ENCODE measurements around the gene TXNDC11. TPM values are rescaled to one million over a fixed set of nuclear protein-coding genes. Genes with fewer than 3 reads are reported as not detected.

TXNDC11 gene
- total RNA-seq, 1 experiment from 2014 or later, result 11.1 TPM

DNA sequence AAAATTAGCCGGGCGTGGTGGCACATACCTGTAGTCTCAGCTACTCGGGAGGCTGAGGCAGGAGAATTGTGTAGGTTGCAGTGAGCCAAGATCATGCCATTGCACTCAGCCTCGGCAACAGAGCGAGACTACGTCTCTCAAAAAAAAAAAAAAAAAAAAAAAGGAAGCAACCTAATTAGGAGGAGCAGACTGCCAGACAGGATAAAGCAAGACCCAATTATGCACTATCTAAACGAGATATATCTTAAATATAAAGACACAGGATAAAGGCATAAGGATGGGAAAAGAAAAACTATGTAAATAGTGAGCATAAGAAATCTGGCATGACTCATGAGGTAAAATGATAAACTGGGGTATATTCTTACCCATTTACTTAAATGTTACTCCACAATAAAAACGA lies 4.9 kb downstream of the TXNDC11 start:
- no peak overlapping the region for H3K4me3 Mint-ChIP-seq
- no peak for ATAC-seq
- TF ChIP-seq, protein P1, sequence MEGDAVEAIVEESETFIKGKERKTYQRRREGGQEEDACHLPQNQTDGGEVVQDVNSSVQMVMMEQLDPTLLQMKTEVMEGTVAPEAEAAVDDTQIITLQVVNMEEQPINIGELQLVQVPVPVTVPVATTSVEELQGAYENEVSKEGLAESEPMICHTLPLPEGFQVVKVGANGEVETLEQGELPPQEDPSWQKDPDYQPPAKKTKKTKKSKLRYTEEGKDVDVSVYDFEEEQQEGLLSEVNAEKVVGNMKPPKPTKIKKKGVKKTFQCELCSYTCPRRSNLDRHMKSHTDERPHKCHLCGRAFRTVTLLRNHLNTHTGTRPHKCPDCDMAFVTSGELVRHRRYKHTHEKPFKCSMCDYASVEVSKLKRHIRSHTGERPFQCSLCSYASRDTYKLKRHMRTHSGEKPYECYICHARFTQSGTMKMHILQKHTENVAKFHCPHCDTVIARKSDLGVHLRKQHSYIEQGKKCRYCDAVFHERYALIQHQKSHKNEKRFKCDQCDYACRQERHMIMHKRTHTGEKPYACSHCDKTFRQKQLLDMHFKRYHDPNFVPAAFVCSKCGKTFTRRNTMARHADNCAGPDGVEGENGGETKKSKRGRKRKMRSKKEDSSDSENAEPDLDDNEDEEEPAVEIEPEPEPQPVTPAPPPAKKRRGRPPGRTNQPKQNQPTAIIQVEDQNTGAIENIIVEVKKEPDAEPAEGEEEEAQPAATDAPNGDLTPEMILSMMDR (IDR thresholded peaks at IDR 0.05), result no peak
- TF ChIP-seq GRHL2 (CRISPR knock-in tag; IDR thresholded peaks at IDR 0.05; ENCODE audit: insufficient replicate concordance, severe bottlenecking) (no peak), OVOL2 (CRISPR knock-in tag; IDR thresholded peaks at IDR 0.05; ENCODE audit: borderline replicate concordance) (no peak), AFF4 (CRISPR knock-in tag; IDR thresholded peaks at IDR 0.05; ENCODE audit: borderline replicate concordance) (no peak), RELA (CRISPR knock-in tag; IDR thresholded peaks at IDR 0.05; ENCODE audit: borderline replicate concordance) (no peak), SMAD3 (CRISPR knock-in tag; IDR thresholded peaks at IDR 0.05; ENCODE audit: borderline replicate concordance) (no peak), ATF1 (CRISPR knock-in tag; IDR thresholded peaks at IDR 0.05) (no peak), HMGA2 (CRISPR knock-in tag; IDR thresholded peaks at IDR 0.05) (no peak), ZNF396 (CRISPR knock-in tag; IDR thresholded peaks at IDR 0.05; ENCODE audit: borderline replicate concordance) (no peak)
- TF ChIP-seq, protein P2, sequence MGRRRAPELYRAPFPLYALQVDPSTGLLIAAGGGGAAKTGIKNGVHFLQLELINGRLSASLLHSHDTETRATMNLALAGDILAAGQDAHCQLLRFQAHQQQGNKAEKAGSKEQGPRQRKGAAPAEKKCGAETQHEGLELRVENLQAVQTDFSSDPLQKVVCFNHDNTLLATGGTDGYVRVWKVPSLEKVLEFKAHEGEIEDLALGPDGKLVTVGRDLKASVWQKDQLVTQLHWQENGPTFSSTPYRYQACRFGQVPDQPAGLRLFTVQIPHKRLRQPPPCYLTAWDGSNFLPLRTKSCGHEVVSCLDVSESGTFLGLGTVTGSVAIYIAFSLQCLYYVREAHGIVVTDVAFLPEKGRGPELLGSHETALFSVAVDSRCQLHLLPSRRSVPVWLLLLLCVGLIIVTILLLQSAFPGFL (CRISPR knock-in tag; IDR thresholded peaks at IDR 0.05; ENCODE audit: borderline replicate concordance), result no peak
- TF ChIP-seq, protein P3, sequence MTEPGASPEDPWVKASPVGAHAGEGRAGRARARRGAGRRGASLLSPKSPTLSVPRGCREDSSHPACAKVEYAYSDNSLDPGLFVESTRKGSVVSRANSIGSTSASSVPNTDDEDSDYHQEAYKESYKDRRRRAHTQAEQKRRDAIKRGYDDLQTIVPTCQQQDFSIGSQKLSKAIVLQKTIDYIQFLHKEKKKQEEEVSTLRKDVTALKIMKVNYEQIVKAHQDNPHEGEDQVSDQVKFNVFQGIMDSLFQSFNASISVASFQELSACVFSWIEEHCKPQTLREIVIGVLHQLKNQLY (CRISPR knock-in tag; IDR thresholded peaks at IDR 0.05), result no peak
- no peak for DNase-seq (ENCODE audit: low spot score)
- H3K27me3 Mint-ChIP-seq (ENCODE audit: low read depth), result no peaks in the 10 kb centered on the region
- H3K36me3 Mint-ChIP-seq, result peaks cover 23% of the 10 kb centered on the region
- peaks cover 14% of the 10 kb centered on the region for H3K4me1 Mint-ChIP-seq
- ChIA-PET POLR2A (no interaction called here), CTCF (interaction anchor here (1.0 kb wide), 1 partner anchor 331 kb away, joined by 7 read pairs; no protein-coding TSS in a partner anchor)
- no peaks in the 10 kb centered on the region for H3K9me3 Mint-ChIP-seq
- no peak overlapping the region for H3K27ac Mint-ChIP-seq

DNA sequence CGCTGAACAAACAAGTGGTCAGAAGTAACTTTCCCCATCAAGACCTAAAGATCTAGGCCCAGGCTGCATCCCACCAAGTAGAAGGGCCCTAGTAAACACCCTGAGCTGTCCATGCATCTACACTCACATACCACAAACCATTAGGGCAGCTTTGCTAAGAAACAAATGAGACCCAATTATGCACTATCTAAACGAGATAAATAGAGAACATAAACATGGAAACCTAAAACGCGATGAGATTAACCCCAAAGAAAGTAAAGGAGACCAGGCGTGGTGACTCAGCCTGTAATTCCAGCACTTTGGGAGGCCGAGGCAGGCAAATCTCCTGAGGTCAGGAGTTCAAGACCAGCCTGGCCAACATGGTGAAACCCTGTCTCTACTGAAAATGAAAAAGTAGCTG lies 5.8 kb downstream of the TXNDC11 start:
- no peaks in the 10 kb centered on the region for H3K9me3 Mint-ChIP-seq
- ATAC-seq (no peak), DNase-seq (ENCODE audit: low spot score) (no peak)
- H3K36me3 Mint-ChIP-seq, result peaks cover 26% of the 10 kb centered on the region
- no peak overlapping the region for H3K4me3 Mint-ChIP-seq
- no peak overlapping the region for H3K27ac Mint-ChIP-seq
- no peaks in the 10 kb centered on the region for H3K27me3 Mint-ChIP-seq (ENCODE audit: low read depth)
- ChIA-PET CTCF (interaction anchor here (0.7 to 1.0 kb wide), 2 partner anchors 331 to 342 kb away, joined by 3 to 7 read pairs; no protein-coding TSS in a partner anchor), POLR2A (no interaction called here)
- H3K4me1 Mint-ChIP-seq, result peaks cover 14% of the 10 kb centered on the region
- TF ChIP-seq SOX15 (CRISPR knock-in tag; IDR thresholded peaks at IDR 0.05) (no peak), NFE2L1 (CRISPR knock-in tag; IDR thresholded peaks at IDR 0.05) (no peak), KAT7 (CRISPR knock-in tag; IDR thresholded peaks at IDR 0.05; ENCODE audit: borderline replicate concordance) (no peak), HMGXB4 (CRISPR knock-in tag; IDR thresholded peaks at IDR 0.05) (no peak), JAZF1 (CRISPR knock-in tag; IDR thresholded peaks at IDR 0.05) (no peak), SMAD4 (CRISPR knock-in tag; IDR thresholded peaks at IDR 0.05) (no peak), MYBL2 (CRISPR knock-in tag; IDR thresholded peaks at IDR 0.05) (no peak), CREM (CRISPR knock-in tag; IDR thresholded peaks at IDR 0.05) (no peak), JUN (CRISPR knock-in tag; IDR thresholded peaks at IDR 0.05) (no peak), CREB1 (CRISPR knock-in tag; IDR thresholded peaks at IDR 0.05) (no peak), PRRX2 (CRISPR knock-in tag; IDR thresholded peaks at IDR 0.05) (no peak), RORB (CRISPR knock-in tag; IDR thresholded peaks at IDR 0.05) (no peak)
- TF ChIP-seq, protein P4, sequence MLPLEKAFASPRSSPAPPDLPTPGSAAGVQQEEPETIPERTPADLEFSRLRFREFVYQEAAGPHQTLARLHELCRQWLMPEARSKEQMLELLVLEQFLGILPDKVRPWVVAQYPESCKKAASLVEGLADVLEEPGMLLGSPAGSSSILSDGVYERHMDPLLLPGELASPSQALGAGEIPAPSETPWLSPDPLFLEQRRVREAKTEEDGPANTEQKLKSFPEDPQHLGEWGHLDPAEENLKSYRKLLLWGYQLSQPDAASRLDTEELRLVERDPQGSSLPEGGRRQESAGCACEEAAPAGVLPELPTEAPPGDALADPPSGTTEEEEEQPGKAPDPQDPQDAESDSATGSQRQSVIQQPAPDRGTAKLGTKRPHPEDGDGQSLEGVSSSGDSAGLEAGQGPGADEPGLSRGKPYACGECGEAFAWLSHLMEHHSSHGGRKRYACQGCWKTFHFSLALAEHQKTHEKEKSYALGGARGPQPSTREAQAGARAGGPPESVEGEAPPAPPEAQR (CRISPR knock-in tag; IDR thresholded peaks at IDR 0.05), result no peak
- TF ChIP-seq, protein P5, sequence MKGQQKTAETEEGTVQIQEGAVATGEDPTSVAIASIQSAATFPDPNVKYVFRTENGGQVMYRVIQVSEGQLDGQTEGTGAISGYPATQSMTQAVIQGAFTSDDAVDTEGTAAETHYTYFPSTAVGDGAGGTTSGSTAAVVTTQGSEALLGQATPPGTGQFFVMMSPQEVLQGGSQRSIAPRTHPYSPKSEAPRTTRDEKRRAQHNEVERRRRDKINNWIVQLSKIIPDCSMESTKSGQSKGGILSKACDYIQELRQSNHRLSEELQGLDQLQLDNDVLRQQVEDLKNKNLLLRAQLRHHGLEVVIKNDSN (CRISPR knock-in tag; IDR thresholded peaks at IDR 0.05), result no peak
